Peyer's patch (tissue), 4 donors: ENCODE results near the gene ARHGEF3.

Source experiments
- CTCF ChIP-seq, 6 experiments: fragments of 450-650 bp in 4 of 6; fragments of 200-600 bp in 2 of 6; sonication (generic) in 1 of 6; IDR thresholded peaks; one replicate each; pipeline ENCODE4 v1.5.1; 2017 to 2019; ENCODE audit warnings: antibody characterized with exemption in 6 of 6, mild to moderate bottlenecking in 3 of 6, moderate library complexity in 1 of 6
- POLR2A ChIP-seq, 2 donors: fragments of 450-650 bp; IDR thresholded peaks; one replicate each; pipeline ENCODE4 v1.5.1; 2017; ENCODE audit warnings: antibody characterized with exemption in 2 of 2, mild to moderate bottlenecking in 2 of 2, moderate library complexity in 2 of 2

DNA sequence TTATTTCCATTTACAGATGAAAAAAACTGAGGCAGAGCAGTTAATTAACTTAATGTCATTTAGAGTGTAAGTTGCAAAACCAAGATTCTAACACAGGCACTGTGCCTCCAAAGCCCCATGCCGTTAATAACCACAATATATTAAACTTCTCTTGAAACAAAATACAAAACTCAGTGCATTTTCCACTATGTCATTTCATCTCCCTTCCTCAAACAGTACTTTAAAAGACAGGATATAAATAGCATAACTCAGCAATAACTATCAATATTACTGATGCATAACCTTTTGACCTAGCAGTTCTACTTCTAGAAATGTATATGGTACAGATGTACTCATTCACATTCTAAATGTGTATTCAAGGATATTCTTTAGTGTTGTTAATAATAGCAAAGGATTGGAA, 113.6 kb downstream of the ARHGEF3 start:
- TF ChIP-seq CTCF (IDR thresholded peaks at IDR 0.05) (no peak), POLR2A (IDR thresholded peaks at IDR 0.05) (no peak)
